Measurements from ENCODE around the gene CRLF2.

- TF ChIP-seq SIN3A (IDR thresholded peaks at IDR 0.05; ENCODE audit: low read depth) (no peak), ZBTB33 (IDR thresholded peaks at IDR 0.05; ENCODE audit: extremely low read depth, insufficient replicate concordance, low read length) (no peak), POLR2AphosphoS5 (IDR thresholded peaks at IDR 0.05; ENCODE audit: low read depth, low read length) (no peak), POLR2A (IDR thresholded peaks at IDR 0.05; ENCODE audit: borderline replicate concordance, extremely low read depth, insufficient read depth, insufficient read length) (no peak), CTCF (IDR thresholded peaks at IDR 0.05 in 2 of 3, conservative IDR thresholded peaks at IDR 0.05 in 1 of 3; ENCODE audit: borderline replicate concordance in 1 of 3, insufficient read depth in 1 of 3, low read depth in 2 of 3, low read length in 2 of 3) (peak in 2 of 3 experiments; percentile 24 to 33; a peak in 3 of 6 replicates), EZH2phosphoT487 (IDR thresholded peaks at IDR 0.05; ENCODE audit: borderline replicate concordance) (no peak), EZH2 (IDR thresholded peaks at IDR 0.05) (no peak), FOSL1 (IDR thresholded peaks at IDR 0.05; ENCODE audit: low read depth) (no peak), ZNF274 (IDR thresholded peaks at IDR 0.05; ENCODE audit: low read depth, low read length) (no peak), RAD21 (IDR thresholded peaks at IDR 0.05; ENCODE audit: low read depth) (no peak), REST (IDR thresholded peaks at IDR 0.05; ENCODE audit: low read depth) (no peak)
These were observed 32.0 kb upstream of the CRLF2 start for GRCh38 chrX:1244164-1245076.
